Right lobe of liver (tissue), 6 donors: Measurements from ENCODE around the gene RNF5. TPM values are rescaled to one million over a fixed set of nuclear protein-coding genes. Genes with fewer than 3 reads are reported as not detected.

ENCODE experiments used
- ATAC-seq, 4 donors: fragments of 200-7000 bp; cut with Tn5 transposase; one replicate each; pipeline ENCODE4 v1.9.1; 2020; ENCODE audit warnings: mild to moderate bottlenecking in 4 of 4, moderate library complexity in 4 of 4
- DNase-seq, 3 donors: peaks; one replicate each; pipeline ENCODE4 v3.0.0-alpha.2; 2020
- H3K27ac ChIP-seq, 3 donors: fragments of 200-600 bp; one replicate each; pipeline ENCODE4 v1.8.0; 2022
- H3K27me3 ChIP-seq, 2 donors: fragments of 200-600 bp; one replicate each; pipeline ENCODE4 v1.8.0; 2022
- H3K36me3 ChIP-seq, 4 donors: fragments of 200-600 bp; sonication (generic) in 1 of 4; one replicate each; pipeline versions ENCODE4 v1.5.1 to v1.8.0; 2017 to 2022; ENCODE audit warnings: control low read depth in 1 of 4
- H3K4me1 ChIP-seq, 4 donors: fragments of 200-600 bp; sonication (generic) in 1 of 4; one replicate each; pipeline versions ENCODE4 v1.5.1 to v1.8.0; 2017 to 2022; ENCODE audit warnings: control low read depth in 1 of 4
- H3K4me3 ChIP-seq, 3 donors: fragments of 200-600 bp; one replicate each; pipeline ENCODE4 v1.8.0; 2022
- H3K9me3 ChIP-seq, 4 donors: fragments of 200-600 bp; sonication (generic) in 1 of 4; one replicate each; pipeline versions ENCODE4 v1.5.1 to v1.8.0; 2017 to 2022; ENCODE audit warnings: control low read depth in 1 of 4
- POLR2A ChIP-seq: fragments of 450-650 bp; IDR thresholded peaks from one replicate; pipeline ENCODE4 v1.6.1; 2017; ENCODE audit warnings: antibody characterized with exemption, mild to moderate bottlenecking
- WGBS: methylation state at CpG from one replicate; pipeline ENCODE4 v1.1.6; 2018; ENCODE audit warnings: low coverage, low lambda C conversion rate; ENCODE audit not compliant: insufficient coverage; ENCODE audit errors: missing lambda C conversion rate; 5-methylcytosine and 5-hydroxymethylcytosine counted together
- intact Hi-C, 2 donors: fragments of 100-400 bp; cut with DNase I; formaldehyde crosslinking; loops; one replicate each; pipeline versions ENCODE4 v1.11.2 to v1.14.1; 2022
- total RNA-seq, 6 experiments: library from RNA; depleted of rRNA in 2 of 6; stranded (reverse); fragments of >200 nt in 2 of 6; fragmentation: NEBNext Ultra II Directional in 3 of 6; extraction: Animal tissue kit (Norgen Biotek cat#: 25700) in 3 of 6; gene quantifications; one replicate each; pipeline versions ENCODE4 v1.1.0 to v1.2.4, GENCODE V29; 2016 to 2023
- TF ChIP-seq, protein P1 (sequence below), 4 donors: fragments of 200-600 bp in 3 of 4; fragments of 450-650 bp in 1 of 4; IDR thresholded peaks; one replicate each; pipeline versions ENCODE4 v1.5.1 to v1.8.0; 2016 to 2022; ENCODE audit warnings: antibody characterized with exemption in 4 of 4, mild to moderate bottlenecking in 2 of 4
- donor health status: DM: no; HTN: yes; CAD: no.
- donor health status: DM: no; HTN: no; CAD: no.
- donor health status: DM: no; HTN: no; CAD: no.
- donor health status: DM: no; HTN: yes; CAD: no.
- donor health status: DM: no; HTN: yes; CAD: no.

Gene RNF5
- total RNA-seq, 6 experiments from 2014 or later, result 50.5 to 90.4 (median 60.9) TPM

DNA sequence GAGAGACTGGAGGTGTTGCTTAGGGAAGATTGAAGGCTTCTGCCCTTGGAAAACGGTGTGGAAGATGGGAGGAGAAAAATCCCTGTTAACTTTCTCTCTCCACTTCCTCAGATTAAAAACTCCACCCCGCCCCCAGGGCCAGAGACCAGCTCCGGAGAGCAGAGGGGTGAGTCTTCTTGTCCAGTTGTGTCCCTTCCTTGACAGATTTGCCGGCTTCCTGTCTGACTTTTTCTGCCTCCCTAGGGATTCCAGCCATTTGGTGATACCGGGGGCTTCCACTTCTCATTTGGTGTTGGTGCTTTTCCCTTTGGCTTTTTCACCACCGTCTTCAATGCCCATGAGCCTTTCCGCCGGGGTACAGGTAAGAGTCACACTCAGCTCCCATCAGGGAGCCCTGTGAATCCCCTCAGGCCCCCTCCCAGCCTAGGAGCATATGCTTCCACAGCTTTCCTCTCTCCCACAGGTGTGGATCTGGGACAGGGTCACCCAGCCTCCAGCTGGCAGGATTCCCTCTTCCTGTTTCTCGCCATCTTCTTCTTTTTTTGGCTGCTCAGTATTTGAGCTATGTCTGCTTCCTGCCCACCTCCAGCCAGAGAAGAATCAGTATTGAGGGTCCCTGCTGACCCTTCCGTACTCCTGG is 1.7 kb downstream of the RNF5 start:
- peaks cover 0 to 26% (median 7%) of the 10 kb centered on the region in 4 donors for H3K4me1 ChIP-seq
- H3K27ac ChIP-seq, result no peak overlapping the region
- ATAC-seq (no peak), DNase-seq (no peak)
- no peak overlapping the region for H3K4me3 ChIP-seq
- intact Hi-C loops, result no loop called here
- WGBS, result 71% methylated on average over 10 of the region's 10 CpGs
- no peaks in the 10 kb centered on the region for H3K27me3 ChIP-seq
- H3K36me3 ChIP-seq, result peaks cover 0 to 3% (median 0%) of the 10 kb centered on the region in 4 donors
- H3K9me3 ChIP-seq, result no peaks in the 10 kb centered on the region
- TF ChIP-seq, protein P1, sequence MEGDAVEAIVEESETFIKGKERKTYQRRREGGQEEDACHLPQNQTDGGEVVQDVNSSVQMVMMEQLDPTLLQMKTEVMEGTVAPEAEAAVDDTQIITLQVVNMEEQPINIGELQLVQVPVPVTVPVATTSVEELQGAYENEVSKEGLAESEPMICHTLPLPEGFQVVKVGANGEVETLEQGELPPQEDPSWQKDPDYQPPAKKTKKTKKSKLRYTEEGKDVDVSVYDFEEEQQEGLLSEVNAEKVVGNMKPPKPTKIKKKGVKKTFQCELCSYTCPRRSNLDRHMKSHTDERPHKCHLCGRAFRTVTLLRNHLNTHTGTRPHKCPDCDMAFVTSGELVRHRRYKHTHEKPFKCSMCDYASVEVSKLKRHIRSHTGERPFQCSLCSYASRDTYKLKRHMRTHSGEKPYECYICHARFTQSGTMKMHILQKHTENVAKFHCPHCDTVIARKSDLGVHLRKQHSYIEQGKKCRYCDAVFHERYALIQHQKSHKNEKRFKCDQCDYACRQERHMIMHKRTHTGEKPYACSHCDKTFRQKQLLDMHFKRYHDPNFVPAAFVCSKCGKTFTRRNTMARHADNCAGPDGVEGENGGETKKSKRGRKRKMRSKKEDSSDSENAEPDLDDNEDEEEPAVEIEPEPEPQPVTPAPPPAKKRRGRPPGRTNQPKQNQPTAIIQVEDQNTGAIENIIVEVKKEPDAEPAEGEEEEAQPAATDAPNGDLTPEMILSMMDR (IDR thresholded peaks at IDR 0.05), result no peak
- TF ChIP-seq POLR2A, result no peak

DNA sequence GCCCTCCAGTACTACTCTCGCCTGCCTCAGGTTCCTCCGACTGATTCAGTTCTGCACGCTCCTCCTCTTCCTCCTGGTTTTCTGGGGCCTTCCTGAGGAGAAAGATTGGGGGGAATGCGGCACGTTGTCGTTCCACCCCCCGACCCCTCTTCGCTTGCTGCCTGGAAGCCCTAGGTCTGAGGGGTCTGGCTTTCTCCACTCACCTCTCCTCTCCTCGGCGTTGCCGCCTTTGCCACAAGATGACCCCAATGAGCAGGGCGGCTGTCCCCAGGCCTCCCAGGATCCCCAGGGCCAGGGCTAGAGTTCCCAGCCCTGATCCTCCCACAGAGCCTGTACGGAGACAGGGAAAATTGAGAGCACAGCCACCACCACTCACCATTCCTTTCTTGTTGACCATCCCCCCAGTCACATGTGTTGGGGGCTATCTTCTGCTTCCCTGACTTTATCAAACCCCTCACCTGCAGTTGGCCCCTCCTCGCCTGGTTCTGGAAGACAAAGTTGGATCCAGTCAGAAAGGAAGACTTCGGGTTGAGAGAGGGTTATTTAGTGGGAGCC is 3.0 kb downstream of the RNF5 start:
- Histone ChIP-seq H3K27me3 (no peaks in the 10 kb centered on the region), H3K4me1 (peaks cover 0 to 21% (median 4%) of the 10 kb centered on the region in 4 donors), H3K27ac (no peak overlapping the region), H3K9me3 (no peaks in the 10 kb centered on the region), H3K36me3 (peaks cover 0 to 3% (median 0%) of the 10 kb centered on the region in 4 donors), H3K4me3 (no peak overlapping the region)
- intact Hi-C loops, result no loop called here
- 91% methylated on average over 6 of the region's 15 CpGs for WGBS
- TF ChIP-seq, protein P1 (IDR thresholded peaks at IDR 0.05), result no peak
- no peak for TF ChIP-seq POLR2A
- ATAC-seq (no peak), DNase-seq (no peak)

DNA sequence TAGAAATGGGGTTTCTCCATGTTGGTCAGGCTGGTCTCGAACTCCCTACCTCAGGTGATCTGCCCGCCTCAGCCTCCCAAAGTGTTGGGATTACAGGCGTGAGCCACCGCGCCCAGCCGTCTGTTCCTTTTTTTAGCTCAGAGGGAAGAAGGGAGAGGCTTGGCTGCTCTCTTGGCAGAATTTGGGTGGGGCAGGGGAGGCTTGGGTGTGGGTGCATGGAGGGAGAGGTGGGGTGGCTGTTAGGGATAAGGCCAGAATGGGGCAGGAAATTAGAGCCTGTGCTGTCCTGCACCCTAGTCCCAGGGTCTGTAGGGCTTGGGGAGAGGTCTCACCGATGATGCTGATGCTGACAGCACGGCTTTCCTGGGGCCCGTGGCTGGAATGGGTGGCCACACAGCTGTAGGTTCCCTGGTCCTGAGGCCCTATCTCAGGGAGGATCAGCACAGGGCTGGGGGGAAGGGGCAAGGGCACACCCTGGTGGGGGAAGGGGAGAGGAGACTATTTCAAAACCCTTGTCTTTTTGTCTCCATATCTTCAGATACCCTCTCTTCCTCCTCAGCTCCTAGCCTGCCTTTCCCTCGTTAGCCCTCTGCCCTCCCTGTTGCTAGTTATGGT is 3.8 kb downstream of the RNF5 start:
- TF ChIP-seq POLR2A, result no peak
- TF ChIP-seq, protein P1 (IDR thresholded peaks at IDR 0.05), result no peak
- no peak for DNase-seq
- Histone ChIP-seq H3K27me3 (no peaks in the 10 kb centered on the region), H3K4me3 (no peak overlapping the region), H3K27ac (no peak overlapping the region), H3K36me3 (peaks cover 0 to 5% (median 0%) of the 10 kb centered on the region in 4 donors), H3K4me1 (peaks cover 0 to 13% (median under 1%) of the 10 kb centered on the region in 4 donors), H3K9me3 (no peaks in the 10 kb centered on the region)
- no peak for ATAC-seq
- 81% methylated on average over 6 of the region's 10 CpGs for WGBS
- intact Hi-C loops, result no loop called here

DNA sequence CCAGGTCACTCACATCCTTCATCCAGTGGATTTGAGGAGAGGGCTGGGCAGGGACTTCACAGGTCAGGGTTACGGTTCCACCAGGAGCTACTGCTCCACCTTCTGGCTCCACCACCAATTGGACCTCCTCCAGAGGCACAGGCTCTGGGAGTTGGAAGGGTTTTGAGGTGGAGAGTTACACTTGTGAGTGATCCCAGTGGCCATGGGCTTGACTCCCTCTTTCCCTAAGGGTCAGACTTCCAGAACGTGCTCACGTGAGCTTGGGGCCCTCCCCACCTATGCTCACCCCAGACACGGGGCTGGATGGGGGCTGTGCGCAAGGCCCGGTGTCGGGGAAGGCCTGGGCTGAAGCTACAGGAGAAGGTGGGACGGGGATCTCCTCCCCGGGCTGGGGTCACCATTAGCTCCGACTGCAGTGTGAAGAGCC is 4.4 kb downstream of the RNF5 start:
- peaks cover 0 to 7% (median 0%) of the 10 kb centered on the region in 4 donors for H3K36me3 ChIP-seq
- intact Hi-C loops, result no loop called here
- H3K4me3 ChIP-seq, result no peak overlapping the region
- ATAC-seq (no peak), DNase-seq (no peak)
- no peaks in the 10 kb centered on the region for H3K9me3 ChIP-seq
- WGBS, result 72% methylated on average over 3 of the region's 10 CpGs
- H3K27me3 ChIP-seq, result no peaks in the 10 kb centered on the region
- peaks cover 0 to 10% (median 0%) of the 10 kb centered on the region in 4 donors for H3K4me1 ChIP-seq
- TF ChIP-seq, protein P1 (IDR thresholded peaks at IDR 0.05), result no peak
- no peak for TF ChIP-seq POLR2A
- H3K27ac ChIP-seq, result no peak overlapping the region
